Measurements from ENCODE around the gene ZSWIM5.
"Not testable (repeated sequence)": the region's sequence is repeated elsewhere in the genome, so short reads cannot be mapped to it uniquely, and the experiment has no call there.

Gene ZSWIM5

DNA sequence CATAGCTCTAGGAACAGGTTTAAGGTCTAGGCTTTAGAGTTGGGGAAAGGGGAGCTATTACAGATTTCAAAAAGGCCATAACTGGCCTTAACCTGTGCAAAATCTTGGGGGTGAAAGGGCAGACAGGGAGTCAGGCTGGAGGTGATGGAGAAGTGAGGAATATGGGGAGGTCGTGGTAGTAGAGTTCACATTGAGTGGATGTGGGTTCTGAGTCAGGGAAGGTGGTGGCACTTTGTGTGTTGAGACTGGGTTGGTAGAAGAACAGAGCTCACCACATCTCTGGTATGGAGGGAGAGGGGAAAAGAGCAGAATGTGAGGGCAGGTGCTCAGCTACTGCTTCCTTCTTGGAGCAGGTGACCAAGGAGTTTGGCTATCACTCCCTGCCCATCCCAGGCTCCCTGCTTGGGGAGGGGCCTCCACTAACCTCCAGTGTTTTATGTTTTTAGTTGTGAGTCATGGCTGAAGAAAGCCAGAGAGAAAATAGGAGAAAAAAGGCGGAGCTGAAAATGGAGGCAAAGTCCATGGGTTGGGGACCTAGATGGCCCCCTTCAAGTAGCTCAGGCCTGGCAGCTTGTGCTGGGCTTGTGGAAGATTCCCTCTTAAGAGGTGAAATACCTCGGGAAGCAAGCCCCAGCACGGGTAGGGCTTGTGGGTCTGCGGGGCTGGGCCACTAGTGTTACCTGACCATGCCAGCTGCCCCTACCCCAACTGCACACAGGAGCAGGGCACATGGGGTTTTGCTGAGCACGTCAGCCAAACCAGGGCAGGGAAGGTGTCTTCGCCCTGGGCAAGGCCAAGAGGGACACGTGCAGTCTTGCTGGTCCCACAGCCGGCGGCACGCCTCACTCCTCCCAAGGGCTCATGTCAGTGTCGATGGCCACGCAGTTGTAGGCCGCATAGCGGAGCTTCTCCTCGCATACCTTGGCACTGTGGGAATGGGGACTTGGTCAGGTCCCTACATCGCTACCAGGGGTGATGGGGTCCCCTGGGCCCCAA lies 203.5 kb downstream of the ZSWIM5 start:
- DNase-seq (ENCODE audit: low spot score) = no peak

DNA sequence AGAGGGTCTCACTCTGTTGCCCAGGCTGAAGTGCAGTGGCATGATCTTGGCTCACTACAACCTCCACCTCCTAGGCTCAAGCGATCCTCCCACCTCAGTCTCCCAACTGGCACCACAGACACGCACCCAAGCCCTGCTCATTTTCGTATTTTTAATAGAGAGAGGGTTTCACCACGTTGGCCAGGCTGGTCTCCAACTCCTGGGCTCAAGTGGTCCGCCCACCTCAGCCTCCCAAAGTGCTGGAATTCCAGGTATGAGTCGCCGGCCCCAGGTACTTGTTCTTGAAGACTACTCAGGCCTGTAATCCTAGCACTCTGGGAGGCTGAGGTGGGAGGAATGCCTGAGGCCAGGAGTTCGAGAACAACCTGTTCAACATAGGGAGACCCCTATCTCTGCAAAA lies 204.8 kb downstream of the ZSWIM5 start:
- not testable (repeated sequence) for DNase-seq (ENCODE audit: low spot score)

DNA sequence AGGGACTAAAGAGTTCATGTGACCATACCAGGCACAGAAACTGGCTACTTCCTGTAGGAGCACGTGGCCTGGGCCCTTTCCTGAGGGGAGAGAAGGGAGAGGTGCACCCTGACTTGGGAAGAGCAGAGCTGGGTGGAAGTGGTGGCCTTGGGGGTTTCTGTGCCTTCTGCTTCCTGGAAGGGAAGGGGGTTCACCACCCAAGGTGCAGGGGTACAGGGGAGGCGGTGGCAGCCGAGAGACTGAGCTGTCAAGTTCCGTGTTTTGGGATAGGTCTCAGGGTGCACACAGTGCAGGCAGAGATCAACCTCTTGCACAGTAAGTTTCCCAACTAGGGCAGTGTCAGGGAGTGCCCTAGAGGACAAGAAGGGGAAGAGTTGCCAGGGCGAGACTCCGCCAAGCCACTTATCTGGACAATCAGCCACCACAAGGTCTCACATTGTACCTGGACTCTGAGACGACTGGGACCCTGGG lies 205.4 kb downstream of the ZSWIM5 start:
- DNase-seq (ENCODE audit: low spot score) = no peak

DNA sequence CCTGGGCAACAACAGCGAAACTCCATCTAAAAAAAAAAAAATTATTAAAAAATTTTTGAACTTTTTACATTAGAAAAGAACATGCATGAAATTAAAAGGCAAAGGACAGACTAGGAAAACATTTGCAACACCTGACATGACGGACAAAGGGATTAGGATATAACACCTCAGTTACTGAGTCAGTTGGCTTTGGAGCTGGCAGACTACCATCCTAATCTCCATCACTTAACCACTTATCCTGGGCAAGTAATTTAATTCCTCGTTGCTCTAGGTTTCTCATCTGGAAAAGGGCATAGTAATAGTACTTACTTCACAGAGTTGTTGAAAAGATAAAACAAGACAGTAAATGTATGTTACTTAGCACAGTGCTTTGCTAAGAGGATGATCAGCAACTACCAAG lies 207.2 kb downstream of the ZSWIM5 start:
- no peak for DNase-seq (ENCODE audit: low spot score)

DNA sequence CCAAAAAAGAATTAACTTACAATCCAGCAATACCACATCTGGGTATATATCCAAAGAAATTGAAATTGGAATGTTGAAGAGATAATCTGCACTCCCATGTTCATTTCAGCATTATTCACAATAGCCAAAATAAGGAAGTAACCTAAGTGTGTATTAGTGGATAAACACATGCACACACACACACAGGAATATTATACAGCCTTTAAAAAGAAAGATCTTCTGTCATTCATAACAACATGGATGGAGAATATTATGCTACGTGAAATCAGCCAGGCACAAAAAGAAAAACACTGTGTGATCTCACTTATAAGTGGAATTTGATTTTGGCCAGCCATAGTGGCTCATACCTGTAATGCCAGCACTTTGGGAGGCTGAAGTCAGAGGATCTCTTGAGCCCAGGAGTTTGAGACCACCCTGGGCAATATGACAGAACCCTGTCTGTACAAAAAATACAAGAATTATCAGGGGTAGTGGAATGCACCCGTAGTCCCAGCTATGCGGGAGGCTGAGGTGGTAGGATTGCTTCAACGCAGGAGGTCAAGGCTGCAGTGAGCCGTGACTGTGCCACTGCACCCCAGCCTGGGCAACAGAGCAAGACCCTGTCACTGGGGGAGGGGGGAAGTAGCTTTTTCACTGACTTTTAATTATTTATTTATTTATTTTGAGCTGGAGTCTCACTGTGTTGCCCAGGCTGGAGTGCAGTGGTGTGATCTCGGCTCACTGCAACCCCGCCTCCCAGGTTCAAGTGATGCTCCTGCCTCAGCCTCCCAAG lies 210.8 kb downstream of the ZSWIM5 start:
- DNase-seq (ENCODE audit: low spot score) = no peak

DNA sequence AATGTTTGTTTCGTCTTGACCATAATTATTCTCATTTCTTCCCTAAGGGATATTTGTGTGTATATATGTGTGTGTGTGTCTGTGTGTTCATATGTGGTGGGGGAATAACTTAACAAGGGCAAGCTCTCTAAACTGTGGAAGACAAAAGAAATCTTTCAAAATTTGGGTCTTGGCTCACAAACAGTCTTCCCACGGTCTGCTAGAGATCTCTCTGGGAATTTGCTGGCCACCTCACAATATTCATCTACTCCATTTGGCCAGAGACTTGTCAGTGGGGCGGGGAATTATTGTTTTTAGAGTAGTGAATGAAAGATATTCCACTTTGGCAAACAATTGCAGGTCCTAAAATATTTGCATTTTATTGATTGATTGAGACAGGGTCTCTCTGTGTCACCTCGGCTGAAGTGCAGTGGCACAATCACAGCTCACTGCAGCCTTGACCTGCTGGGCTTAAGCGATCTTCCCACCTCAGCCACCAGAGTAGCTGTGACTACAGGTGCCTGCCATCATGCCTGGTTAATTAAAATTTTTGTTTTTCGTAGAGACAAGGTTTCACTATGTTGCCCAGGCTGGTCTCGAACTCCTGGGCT lies 212.0 kb downstream of the ZSWIM5 start:
- DNase-seq (ENCODE audit: low spot score) = no peak

DNA sequence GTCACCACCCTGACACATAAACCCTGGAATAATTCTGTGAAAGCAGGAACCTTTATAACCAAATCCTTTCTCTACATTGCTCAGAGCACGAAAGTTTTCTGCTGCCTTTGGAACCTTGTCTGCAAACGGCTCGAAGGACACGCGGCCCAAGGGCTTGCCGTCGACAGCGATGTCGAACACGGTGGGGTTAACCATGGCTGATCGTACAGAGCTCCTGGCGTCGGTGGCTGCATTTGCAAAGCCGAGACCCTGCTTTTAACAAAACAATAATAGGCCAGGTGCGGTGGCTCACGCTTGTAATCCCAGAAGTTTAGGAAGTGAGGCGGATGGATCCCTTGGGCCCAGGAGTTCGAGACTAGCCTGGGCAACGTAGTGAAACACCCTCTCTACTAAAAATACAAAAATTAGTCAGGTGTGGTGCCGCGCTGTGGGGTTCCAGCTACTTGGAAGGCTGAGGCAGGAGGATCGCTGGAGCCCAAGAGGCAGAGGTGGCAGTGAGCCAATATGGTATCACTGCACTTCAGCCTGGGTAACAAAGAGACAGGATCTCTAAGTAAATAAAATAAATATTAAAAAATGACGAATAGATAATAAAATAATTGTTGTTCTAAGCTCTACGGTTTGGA lies 217.8 kb downstream of the ZSWIM5 start:
- no peak for DNase-seq (ENCODE audit: low spot score)

DNA sequence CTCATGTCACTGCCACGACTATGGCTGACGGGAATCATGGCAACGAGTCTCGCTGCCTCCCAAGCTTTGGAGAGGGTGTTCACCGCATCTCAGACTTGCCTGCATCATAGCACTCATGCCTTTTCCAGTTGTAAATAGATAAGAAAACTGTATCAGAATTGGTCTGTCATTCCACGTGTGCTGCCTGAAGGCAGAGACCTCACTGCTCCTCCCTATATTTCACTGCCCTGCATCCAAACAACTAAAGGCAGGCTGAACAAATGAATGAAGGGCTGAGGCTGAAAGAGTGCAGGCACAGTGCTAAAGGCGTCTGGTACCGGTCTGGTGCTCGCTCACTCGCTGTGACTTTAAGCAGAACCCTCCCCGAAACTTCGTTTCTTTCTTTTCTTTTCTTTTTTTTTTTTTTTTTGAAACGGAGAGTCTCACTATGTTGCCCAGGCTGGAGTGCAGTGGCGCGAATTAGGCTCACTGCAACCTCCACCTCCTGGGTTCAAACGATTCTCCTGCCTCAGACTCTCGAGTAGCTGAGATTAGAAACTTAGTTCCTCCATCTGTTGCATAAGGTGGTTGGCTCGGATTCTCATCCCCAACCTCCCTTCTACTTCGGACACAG lies 220.6 kb downstream of the ZSWIM5 start:
- no peak for DNase-seq (ENCODE audit: low spot score)

DNA sequence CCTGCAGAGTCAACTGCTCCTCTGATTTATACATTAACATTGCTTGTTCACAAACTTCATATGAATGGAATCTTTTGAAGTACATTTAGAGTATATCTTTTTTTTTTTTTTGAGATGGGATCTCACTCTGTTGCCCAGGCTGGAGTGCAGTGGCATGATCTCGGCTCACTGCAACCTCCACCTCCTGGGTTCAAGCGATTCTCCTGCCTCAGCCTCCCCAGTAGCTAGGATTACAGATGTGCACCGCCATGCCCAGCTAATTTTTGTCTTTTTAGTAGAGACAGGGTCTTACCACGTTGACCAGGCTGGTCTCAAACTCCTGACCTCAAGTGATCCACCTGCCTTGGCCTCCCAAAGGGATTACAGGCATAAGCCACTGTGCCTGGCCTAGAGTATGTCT lies 229.0 kb downstream of the ZSWIM5 start:
- not testable (repeated sequence) for DNase-seq (ENCODE audit: low spot score)

DNA sequence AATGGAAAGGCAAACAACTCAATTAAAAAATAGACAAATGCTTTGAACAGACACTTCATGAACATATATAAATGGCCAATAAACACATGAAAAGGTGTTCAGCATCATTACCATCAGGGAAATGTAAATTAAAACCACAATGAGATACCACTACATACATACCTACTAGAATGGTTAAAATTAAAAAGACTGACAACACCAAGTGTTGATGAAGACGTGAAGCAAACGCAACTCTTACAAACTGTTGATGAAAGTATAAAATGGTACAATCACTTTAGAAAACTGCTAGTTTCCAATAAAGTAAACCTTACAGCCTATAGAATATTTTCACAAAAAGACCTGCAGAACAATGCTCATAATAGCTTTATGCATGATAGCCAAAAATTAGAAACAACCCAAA lies 230.2 kb downstream of the ZSWIM5 start:
- no peak for DNase-seq (ENCODE audit: low spot score)

DNA sequence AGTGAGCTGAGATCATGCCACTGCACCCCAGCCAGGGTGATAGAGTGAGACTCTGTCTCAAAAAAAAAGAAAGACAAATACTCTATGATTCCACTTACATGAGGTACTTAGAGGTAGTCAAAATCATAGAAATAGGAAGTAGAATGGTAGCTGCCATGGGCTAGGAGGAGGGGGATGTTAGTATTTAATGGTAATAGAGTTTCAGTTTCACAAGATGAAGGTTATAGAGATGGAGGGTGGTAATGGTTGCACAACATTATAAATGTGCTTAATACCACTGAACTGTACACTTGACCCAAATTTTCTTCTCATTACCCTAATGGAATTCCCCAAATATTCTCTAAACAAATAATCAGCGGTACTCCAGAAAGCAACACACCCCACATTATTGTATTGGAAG lies 232.8 kb downstream of the ZSWIM5 start:
- DNase-seq (ENCODE audit: low spot score) = no peak

DNA sequence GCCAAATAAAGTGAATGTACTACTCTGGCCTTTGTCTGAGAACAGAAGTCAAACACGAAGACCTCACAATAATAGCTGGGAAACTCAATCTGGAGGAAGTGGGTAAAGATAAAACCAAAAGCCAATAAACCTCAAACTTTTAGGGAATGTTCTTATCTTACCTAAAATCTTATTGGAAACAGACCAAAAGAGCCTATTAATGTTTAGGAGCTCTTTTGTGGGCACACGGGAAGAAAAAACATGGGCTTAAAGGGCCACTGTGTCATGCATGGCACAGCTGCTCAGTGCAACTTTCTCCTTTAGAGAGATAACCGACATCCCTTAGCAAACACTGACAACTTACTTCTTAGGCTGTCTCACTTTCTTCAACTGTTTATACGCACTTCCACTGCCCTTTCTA lies 236.1 kb downstream of the ZSWIM5 start:
- DNase-seq (ENCODE audit: low spot score) = no peak

All from CD4-positive, alpha-beta T cell treated with Interleukin-15 for 4 hours (primary cell).